ENCODE measurements around the gene ZFHX3. TPM values are rescaled to one million over a fixed set of nuclear protein-coding genes. Genes with fewer than 3 reads are reported as not detected.

ZFHX3 gene
- total and polyA plus RNA-seq, 10 of the 15 experiments (the other 5 are each of a cell fraction or from before 2014, with no cell fraction given) = 0.68 to 8.6 (median 2.0) TPM

DNA sequence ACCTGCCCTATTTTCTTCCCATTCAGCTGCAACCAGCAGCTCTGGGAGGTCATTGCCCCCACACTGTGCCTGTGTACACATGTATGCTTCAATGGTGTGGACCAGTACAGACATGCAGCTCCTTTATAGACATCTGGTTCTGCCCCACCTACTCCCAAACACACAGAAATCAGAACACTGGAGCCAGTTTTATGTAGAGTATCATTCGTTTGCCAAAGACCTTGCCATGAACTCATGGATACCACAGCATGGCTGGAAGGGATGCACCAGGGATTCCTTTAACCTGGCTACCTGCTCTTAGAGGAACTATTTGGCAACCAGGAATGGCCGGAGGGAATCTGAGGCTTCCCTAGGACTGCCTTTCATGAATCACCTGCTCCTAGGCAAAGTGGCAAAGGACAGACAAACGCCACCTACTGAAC is 60.4 kb downstream of the ZFHX3 start:
- CTCF ChIA-PET = interaction anchor here (1.4 kb wide), 1 partner anchor 155 kb away, joined by 4 read pairs; no protein-coding TSS in a partner anchor
- POLR2A ChIA-PET = interaction anchor here (0.6 kb wide), 2 partner anchors 423 to 1938 kb away, joined by 6 to 7 read pairs; no protein-coding TSS in a partner anchor
- Histone ChIP-seq H3K27ac (ENCODE audit: control insufficient read depth, insufficient read depth) (no peak overlapping the region), H3K9ac (ENCODE audit: control insufficient read depth, insufficient read depth, low read length) (no peak overlapping the region), H3K79me2 (ENCODE audit: control insufficient read depth, insufficient read depth, low read length) (no peaks in the 10 kb centered on the region; the same call in 1 of the 2 replicates), H3K4me2 (ENCODE audit: control insufficient read depth, insufficient read depth) (no peak overlapping the region), H3K4me3 (no peak overlapping the region), H3K27me3 (replicated peaks in 1 of 2; ENCODE audit: control insufficient read depth in 2 of 2, insufficient read depth in 2 of 2, low read length in 1 of 2) (no peaks in the 10 kb centered on the region), H2AFZ (ENCODE audit: control insufficient read depth, low read depth, low read length) (no peak overlapping the region), H4K20me1 (ENCODE audit: control insufficient read depth, insufficient read depth) (no peaks in the 10 kb centered on the region), H3K4me1 (ENCODE audit: control insufficient read depth, insufficient read depth, low read length) (no peaks in the 10 kb centered on the region), H3K36me3 (ENCODE audit: control insufficient read depth in 2 of 2, insufficient read depth in 2 of 2, low read length in 1 of 2) (no peaks in the 10 kb centered on the region), H3K9me3 (replicated peaks; ENCODE audit: control insufficient read depth, insufficient read depth, low read length) (no peaks in the 10 kb centered on the region)
- DNase-seq (ENCODE audit: low read depth, low spot score) = no peak
- TF ChIP-seq KDM1A (IDR thresholded peaks at IDR 0.05; ENCODE audit: borderline replicate concordance) = no peak
- TF ChIP-seq, protein P1, sequence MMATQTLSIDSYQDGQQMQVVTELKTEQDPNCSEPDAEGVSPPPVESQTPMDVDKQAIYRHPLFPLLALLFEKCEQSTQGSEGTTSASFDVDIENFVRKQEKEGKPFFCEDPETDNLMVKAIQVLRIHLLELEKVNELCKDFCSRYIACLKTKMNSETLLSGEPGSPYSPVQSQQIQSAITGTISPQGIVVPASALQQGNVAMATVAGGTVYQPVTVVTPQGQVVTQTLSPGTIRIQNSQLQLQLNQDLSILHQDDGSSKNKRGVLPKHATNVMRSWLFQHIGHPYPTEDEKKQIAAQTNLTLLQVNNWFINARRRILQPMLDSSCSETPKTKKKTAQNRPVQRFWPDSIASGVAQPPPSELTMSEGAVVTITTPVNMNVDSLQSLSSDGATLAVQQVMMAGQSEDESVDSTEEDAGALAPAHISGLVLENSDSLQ (IDR thresholded peaks at IDR 0.05) = no peak
- TF ChIP-seq TCF3 (IDR thresholded peaks at IDR 0.05; ENCODE audit: borderline replicate concordance, insufficient read depth, low read depth, low read length) = no peak
- TF ChIP-seq, protein P2, sequence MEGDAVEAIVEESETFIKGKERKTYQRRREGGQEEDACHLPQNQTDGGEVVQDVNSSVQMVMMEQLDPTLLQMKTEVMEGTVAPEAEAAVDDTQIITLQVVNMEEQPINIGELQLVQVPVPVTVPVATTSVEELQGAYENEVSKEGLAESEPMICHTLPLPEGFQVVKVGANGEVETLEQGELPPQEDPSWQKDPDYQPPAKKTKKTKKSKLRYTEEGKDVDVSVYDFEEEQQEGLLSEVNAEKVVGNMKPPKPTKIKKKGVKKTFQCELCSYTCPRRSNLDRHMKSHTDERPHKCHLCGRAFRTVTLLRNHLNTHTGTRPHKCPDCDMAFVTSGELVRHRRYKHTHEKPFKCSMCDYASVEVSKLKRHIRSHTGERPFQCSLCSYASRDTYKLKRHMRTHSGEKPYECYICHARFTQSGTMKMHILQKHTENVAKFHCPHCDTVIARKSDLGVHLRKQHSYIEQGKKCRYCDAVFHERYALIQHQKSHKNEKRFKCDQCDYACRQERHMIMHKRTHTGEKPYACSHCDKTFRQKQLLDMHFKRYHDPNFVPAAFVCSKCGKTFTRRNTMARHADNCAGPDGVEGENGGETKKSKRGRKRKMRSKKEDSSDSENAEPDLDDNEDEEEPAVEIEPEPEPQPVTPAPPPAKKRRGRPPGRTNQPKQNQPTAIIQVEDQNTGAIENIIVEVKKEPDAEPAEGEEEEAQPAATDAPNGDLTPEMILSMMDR (IDR thresholded peaks at IDR 0.05 in 2 of 3, conservative IDR thresholded peaks at IDR 0.05 in 1 of 3; ENCODE audit: control insufficient read depth in 2 of 3, extremely low read depth in 1 of 3, insufficient read depth in 1 of 3, low read depth in 3 of 3, low read length in 3 of 3) = no peak
- no peak for TF ChIP-seq NR2C2 (IDR thresholded peaks at IDR 0.05; ENCODE audit: borderline replicate concordance, control insufficient read depth, insufficient read length, low read depth)
- TF ChIP-seq, protein P3, sequence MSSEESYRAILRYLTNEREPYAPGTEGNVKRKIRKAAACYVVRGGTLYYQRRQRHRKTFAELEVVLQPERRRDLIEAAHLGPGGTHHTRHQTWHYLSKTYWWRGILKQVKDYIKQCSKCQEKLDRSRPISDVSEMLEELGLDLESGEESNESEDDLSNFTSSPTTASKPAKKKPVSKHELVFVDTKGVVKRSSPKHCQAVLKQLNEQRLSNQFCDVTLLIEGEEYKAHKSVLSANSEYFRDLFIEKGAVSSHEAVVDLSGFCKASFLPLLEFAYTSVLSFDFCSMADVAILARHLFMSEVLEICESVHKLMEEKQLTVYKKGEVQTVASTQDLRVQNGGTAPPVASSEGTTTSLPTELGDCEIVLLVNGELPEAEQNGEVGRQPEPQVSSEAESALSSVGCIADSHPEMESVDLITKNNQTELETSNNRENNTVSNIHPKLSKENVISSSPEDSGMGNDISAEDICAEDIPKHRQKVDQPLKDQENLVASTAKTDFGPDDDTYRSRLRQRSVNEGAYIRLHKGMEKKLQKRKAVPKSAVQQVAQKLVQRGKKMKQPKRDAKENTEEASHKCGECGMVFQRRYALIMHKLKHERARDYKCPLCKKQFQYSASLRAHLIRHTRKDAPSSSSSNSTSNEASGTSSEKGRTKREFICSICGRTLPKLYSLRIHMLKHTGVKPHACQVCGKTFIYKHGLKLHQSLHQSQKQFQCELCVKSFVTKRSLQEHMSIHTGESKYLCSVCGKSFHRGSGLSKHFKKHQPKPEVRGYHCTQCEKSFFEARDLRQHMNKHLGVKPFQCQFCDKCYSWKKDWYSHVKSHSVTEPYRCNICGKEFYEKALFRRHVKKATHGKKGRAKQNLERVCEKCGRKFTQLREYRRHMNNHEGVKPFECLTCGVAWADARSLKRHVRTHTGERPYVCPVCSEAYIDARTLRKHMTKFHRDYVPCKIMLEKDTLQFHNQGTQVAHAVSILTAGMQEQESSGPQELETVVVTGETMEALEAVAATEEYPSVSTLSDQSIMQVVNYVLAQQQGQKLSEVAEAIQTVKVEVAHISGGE (CRISPR knock-in tag; IDR thresholded peaks at IDR 0.05) = no peak
- no peak for TF ChIP-seq WRNIP1 (IDR thresholded peaks at IDR 0.05; ENCODE audit: borderline replicate concordance, low read depth, low read length)
- TF ChIP-seq FOXM1 (IDR thresholded peaks at IDR 0.05; ENCODE audit: low read depth, low read length) = no peak
- no peak for TF ChIP-seq NFYA (IDR thresholded peaks at IDR 0.05; ENCODE audit: borderline replicate concordance, low read depth, low read length)
- no peak for TF ChIP-seq JUND (IDR thresholded peaks at IDR 0.05; ENCODE audit: low read depth, low read length)
- TF ChIP-seq STAT3 (IDR thresholded peaks at IDR 0.05; ENCODE audit: low read depth, low read length) = no peak
- no peak for TF ChIP-seq SRF (IDR thresholded peaks at IDR 0.05; ENCODE audit: low read depth in 2 of 2, low read length in 2 of 2)
- no peak for TF ChIP-seq ZBED1 (IDR thresholded peaks at IDR 0.05; ENCODE audit: borderline replicate concordance)
- TF ChIP-seq RAD51 (IDR thresholded peaks at IDR 0.05) = no peak
- TF ChIP-seq POU2F2 (IDR thresholded peaks at IDR 0.05; ENCODE audit: borderline replicate concordance, low read depth, low read length) = no peak
- RAD21 ChIA-PET (ENCODE audit: unreplicated experiment) = interaction anchor here (0.6 kb wide), 1 partner anchor 16 kb away, joined by 3 read pairs; no protein-coding TSS in a partner anchor
- no TSS peak for BruUV-seq (replicated peaks)
- in situ Hi-C loops (cut with MboI) = no loop called here
- SMC1A ChIA-PET (ENCODE audit: uncharacterized antibody, unreplicated experiment) = no interaction called here
- FAIRE-seq = no peak
- ATAC-seq = no peak
- 77% methylated on average over 3 of the region's 3 CpGs for WGBS (ENCODE audit: insufficient coverage, insufficient replicate concordance, low lambda C conversion rate, missing lambda C conversion rate)
- intact Hi-C loops (cut with micrococcal nuclease; ENCODE audit: unreplicated experiment) = no loop called here
